Gastroesophageal sphincter (tissue), 3 donors: ENCODE data around the gene TSPAN9.

ENCODE experiments used
- EP300 ChIP-seq: sonication (generic); formaldehyde crosslinking; IDR thresholded peaks from one replicate; pipeline ENCODE4 v1.6.1; 2017; ENCODE audit warnings: antibody characterized with exemption, mild to moderate bottlenecking
- POLR2AphosphoS5 ChIP-seq: sonication (generic); formaldehyde crosslinking; IDR thresholded peaks from one replicate; pipeline ENCODE4 v1.6.1; 2017; ENCODE audit warnings: antibody characterized with exemption
- TF ChIP-seq, protein P1 (sequence below), 4 experiments: fragments of 200-600 bp in 2 of 4; fragments of 450-650 bp in 2 of 4; sonication (generic) in 1 of 4; IDR thresholded peaks; one replicate each; pipeline ENCODE4 v1.5.1; 2017 to 2019; ENCODE audit warnings: antibody characterized with exemption in 4 of 4, mild to moderate bottlenecking in 2 of 4, moderate library complexity in 2 of 4

DNA sequence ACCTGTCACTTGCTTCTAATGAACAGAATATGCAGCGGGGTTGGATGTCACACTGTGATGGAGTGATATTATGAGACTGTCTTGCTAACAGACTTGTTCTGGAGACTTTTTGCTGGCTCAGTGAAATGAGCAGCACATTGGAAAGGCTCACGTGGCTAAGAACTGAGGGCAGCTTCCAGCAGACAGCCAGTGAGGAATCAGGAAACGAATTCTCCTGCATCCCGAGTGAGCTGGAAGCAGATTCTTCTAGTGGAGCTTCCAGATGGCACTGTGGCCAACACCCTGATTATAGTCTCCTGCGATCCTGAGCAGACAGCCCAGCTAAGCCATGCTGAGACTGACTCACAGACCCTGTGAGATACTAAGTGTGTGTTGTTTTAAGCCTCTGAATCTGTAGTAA, 16.1 kb upstream of the TSPAN9 start:
- TF ChIP-seq, protein P1, sequence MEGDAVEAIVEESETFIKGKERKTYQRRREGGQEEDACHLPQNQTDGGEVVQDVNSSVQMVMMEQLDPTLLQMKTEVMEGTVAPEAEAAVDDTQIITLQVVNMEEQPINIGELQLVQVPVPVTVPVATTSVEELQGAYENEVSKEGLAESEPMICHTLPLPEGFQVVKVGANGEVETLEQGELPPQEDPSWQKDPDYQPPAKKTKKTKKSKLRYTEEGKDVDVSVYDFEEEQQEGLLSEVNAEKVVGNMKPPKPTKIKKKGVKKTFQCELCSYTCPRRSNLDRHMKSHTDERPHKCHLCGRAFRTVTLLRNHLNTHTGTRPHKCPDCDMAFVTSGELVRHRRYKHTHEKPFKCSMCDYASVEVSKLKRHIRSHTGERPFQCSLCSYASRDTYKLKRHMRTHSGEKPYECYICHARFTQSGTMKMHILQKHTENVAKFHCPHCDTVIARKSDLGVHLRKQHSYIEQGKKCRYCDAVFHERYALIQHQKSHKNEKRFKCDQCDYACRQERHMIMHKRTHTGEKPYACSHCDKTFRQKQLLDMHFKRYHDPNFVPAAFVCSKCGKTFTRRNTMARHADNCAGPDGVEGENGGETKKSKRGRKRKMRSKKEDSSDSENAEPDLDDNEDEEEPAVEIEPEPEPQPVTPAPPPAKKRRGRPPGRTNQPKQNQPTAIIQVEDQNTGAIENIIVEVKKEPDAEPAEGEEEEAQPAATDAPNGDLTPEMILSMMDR (IDR thresholded peaks at IDR 0.05) = no peak
- no peak for TF ChIP-seq POLR2AphosphoS5
- no peak for TF ChIP-seq EP300
